Hematopoietic multipotent progenitor cell treated with erythropoietin and hydrocortisone succinate and interleukin-3 and kit ligand, for 6 days (in vitro differentiated cells): ENCODE results near the gene PCSK2.

Source experiments
- DNase-seq: peaks from one replicate; pipeline ENCODE4 v3.0.0-alpha.2; 2015

Gene PCSK2

DNA sequence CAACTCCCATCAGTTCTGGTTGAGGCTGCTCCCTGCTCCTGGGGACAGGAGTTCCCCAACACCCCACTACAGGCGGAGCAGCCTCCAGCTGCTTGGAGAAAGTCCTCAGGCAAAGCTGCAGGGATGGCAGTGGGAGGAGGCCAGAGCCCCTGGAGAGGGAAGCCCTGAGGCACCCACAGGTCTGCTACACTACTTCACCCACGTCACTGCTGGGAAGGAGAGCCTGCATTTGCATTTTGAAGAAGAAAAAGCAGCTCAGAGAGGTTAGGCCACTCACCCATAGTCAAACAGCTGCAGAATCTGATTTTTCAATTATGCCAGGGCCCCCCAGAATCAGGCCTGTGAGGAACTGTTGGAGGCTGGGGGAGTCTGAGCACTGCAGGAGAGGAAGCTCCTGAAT, 287.1 kb downstream of the PCSK2 start:
- DNase-seq = no peak

GRCh38 chr20:17515053-17515452, 288.2 kb downstream of the PCSK2 start:
- DNase-seq = no peak

DNA sequence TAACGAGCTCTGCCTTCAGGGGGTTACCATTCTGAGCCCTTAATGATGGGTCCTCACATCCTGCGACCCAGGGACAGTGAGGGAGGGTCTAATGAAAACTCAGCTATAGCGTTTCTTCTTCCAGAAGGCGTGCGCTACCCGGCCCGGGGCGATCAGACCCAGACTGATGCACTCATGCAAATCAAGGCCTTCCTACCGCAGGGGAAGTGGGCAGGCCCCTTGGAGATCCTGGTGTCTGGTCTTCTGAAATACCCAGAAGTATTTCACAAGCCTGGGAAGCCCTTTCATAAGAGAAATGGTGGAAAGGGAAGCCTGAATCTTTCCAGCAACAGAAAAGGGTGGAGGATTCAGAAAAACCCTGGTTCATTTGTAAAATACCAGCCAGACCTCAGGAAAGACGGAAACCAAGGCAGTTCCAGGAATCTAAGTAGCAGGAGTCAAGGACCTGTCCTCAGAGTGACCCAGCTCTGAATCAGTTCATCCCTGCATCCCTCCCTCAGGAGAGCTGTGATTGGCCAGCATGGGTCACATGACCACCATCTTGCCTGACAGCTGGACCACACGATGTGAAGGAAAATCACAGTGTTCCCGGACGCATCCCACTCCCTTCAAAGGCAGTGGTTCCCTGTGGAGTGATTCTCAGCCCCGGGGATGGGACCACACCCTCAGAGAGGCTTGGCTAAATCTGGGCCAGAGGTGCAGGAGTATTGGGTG, 291.7 kb downstream of the PCSK2 start:
- no peak for DNase-seq

DNA sequence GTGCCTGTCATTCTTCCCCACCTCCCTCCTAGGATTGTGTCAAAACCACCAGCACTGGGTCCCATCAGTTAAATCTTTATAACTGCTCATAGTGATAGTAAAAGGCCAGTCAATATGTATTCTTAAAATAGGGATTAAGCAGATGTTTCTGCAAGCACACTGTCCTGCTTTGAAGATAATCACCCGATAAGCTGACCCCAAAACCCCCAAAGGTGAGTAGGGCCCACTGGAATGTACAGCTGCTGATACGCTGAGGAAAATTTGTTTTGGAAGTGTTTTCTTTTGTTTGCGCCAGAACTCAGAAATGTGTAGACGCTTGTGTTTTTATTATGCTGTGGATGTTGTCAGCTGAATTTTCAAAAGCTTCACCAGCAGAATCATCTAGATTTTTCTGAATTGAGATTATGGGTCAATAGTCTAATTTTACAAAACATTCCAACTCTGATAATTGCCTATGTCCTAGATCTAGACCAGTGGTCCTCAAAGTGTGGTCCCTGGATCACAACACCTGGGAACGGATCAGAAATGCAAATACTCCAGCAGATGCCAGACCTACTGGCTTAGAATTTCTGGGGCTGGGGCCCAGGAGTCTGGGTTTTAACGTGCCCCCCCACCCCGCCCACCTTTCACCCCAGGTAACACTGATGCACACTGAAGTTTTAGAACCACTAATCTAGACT, 292.9 kb downstream of the PCSK2 start:
- no peak for DNase-seq

GRCh38 chr20:17520583-17520982, 293.7 kb downstream of the PCSK2 start:
- no peak for DNase-seq

- no peak for DNase-seq
These were observed 295.7 kb downstream of the PCSK2 start for GRCh38 chr20:17522528-17522927.

- no peak for DNase-seq
These were observed 296.5 kb downstream of the PCSK2 start for GRCh38 chr20:17523326-17523725.

- no peak for DNase-seq
These were observed 297.7 kb downstream of the PCSK2 start for GRCh38 chr20:17524560-17524959.

DNA sequence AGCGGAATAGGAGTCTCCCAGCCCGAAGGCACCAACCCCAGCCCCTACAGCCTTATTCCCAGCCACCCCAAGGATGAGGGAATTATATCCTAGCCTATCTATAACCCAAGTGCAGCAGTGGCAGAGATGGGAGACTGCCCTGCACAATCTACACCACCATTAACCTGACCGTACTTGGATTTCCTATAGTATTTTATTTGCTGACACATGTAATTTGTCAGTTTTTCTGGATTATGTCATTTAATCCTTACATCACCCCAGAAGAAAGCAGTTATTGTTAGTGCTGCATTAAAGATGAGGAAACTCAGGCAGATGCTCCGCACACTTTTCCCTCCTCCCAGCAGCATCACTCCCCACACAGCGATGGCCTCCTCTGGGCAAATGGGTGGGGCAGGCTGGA, 298.3 kb downstream of the PCSK2 start:
- DNase-seq = no peak

GRCh38 chr20:17525650-17526049, 298.8 kb downstream of the PCSK2 start:
- DNase-seq = peak; percentile 73

GRCh38 chr20:17529586-17529985, 302.7 kb downstream of the PCSK2 start:
- no peak for DNase-seq

DNA sequence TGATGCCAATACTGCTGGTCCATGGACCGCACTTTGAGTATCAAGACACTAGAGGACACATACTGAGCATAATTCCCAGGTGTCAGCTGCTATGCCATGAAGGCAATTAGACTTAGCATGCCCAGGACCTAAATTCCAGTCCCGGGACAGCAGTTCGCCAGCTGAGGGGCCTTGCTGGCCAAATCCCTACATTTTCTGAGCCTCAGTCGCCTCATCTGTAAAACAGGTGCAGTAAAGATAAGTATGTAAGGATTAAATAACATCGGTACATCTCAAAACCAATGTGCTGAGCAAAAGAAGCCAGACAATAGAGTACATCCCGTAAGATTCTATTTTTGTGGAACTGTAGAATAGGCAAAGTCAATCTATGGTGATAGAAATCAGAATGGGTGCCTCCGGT, 303.3 kb downstream of the PCSK2 start:
- no peak for DNase-seq

- DNase-seq = peak; percentile 71
These were observed 304.1 kb downstream of the PCSK2 start, which contains the start of gene BFSP1 for GRCh38 chr20:17530716-17531664. Gene BFSP1, minus strand, starts transcription at chr20:17531379. Its CDS starts 50 bp downstream, at chr20:17531329.

DNA sequence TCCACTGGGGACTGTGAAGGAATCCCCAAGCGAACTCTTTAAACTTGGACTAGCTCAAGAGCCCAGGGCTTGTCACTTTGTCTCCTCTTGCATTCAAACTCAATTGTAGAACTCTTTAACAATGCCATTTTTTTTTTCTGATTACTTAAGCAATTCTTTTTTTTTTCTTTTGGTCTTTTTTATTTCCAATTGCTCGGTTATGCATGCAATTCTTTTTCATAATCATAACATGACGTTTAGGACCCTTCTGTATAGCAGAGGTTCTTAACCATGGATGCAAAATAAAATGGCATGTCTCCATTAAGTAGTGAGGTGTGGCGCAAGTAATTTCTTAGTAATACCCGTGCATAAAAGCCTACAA, 304.8 kb downstream of the PCSK2 start:
- DNase-seq = no peak

GRCh38 chr20:17533396-17533795, 306.6 kb downstream of the PCSK2 start:
- peak; percentile 75 for DNase-seq

GRCh38 chr20:17534077-17534476, 307.2 kb downstream of the PCSK2 start:
- no peak for DNase-seq
